GM21528 (cell line): ENCODE measurements around the gene DDAH1.

Source experiments
- ATAC-seq: cut with Tn5 transposase; IDR thresholded peaks from one replicate; pipeline ENCODE4 v1.9.1; 2021; ENCODE audit warnings: mild to moderate bottlenecking, moderate library complexity; ENCODE audit not compliant: unreplicated experiment, low FRiP score

DDAH1 gene

DNA sequence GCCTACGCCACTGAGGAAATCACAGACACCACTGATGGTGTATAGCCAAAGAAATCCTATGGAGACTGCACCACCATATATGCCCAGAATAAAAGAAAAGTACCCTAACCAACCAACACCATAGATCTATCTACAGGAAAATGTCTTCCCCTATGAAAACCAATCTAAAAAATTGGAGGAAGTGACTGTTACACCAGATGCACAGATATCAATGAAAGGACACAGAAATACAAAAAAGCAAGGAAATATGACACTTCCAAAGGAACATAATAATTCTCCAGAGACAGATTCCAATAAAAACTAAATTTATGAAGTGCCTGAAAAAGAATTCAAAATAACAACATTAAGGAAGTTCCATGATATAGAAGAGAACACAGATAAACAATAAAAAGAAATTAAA is 131.8 kb downstream of the DDAH1 start:
- no peak for ATAC-seq

DNA sequence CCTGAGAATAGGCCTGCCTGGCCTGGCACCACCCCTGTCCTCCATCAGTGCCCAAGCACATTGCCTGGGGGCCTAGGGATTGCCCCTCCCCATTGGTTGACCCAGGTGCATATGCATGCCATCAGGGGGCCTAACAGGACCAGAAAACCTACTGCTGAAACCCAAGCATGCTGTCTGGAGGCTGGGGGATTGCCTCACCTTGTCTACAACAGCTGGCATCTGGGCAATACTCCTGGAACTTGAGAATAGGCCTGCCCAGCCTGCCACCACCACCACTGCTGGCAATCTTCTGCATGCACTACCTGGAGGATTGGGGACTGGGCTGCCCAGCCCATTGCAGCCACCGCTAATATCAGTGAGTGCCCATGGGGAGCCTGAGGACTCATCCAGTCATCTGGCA is 132.4 kb downstream of the DDAH1 start:
- no peak for ATAC-seq

DNA sequence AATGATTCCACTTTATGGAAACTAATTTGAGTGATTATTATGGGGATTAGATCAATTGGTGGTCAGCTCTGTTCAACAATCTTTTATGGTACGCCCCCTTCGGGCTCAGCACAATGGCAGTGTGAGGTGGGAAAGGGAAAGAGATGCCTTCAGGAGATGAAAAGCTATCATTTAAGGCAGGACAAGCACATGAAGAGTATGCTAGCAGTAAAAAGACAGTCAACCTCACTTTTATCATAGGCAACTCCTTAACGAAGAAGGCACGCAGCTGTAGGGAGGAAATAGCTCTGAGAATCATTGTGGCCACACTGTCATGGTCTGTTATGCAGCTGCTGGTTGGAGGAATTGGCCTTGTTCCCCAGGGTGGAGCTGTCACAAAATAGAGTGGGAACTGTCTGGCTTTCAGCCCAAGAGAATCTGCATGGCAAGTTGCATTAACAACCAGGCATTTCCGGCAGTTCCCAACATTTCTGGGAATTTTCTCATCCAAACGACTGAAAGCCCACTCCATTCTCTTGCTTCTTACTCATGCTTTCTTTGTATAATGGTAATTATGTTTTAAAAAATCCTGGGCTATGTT is 134.2 kb downstream of the DDAH1 start:
- peak; percentile 64 for ATAC-seq

DNA sequence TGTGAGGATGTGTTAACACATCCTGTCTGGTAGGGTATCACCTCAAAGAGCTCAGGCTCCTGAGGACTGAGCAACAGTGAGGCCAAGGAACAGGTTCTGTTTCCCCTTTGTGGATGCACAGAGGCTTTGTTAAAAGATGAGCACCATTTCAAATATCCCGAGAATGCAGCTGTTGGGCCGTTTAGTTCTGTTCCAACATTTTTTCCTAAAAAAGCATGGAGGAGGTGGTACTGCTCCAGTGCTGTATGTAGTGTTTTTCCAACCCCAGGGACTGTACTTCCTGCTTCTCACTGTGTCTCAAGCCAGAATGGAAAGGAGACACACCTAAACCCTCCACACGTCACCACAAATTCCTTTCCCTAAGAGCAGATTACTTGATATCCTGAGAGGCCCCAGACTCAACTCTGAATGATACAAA is 134.7 kb downstream of the DDAH1 start:
- ATAC-seq = no peak

DNA sequence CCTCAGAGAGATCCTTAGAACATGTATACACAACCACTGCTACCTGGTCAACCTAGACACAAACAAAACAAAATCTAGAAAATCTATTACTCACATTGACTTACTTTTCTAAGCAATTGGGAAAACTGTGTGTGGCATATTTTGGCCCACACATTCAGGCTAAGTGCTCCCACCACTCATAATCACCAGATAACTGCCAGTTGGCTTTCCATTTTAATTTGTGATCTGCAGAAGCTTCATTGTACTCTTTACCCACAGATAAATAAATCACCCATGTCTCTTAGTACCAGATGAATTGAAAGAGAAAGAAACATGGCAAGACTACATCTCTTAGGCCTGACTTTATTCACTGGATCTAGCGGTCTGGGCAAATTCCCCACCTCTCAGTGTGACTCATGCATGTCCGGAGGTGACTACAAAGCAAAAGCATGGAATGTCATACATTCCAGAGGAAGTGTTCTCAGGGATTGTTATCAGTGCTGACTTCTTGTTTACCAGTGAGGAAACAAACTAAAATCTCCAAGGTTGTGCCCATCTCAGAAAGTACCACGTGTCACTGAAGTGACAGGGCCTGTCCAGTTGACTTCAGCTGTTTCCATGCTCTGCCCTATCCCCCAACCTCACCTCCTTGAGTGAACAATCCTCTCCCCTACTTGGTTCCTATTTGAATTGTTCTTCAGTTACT is 136.1 kb downstream of the DDAH1 start:
- no peak for ATAC-seq

DNA sequence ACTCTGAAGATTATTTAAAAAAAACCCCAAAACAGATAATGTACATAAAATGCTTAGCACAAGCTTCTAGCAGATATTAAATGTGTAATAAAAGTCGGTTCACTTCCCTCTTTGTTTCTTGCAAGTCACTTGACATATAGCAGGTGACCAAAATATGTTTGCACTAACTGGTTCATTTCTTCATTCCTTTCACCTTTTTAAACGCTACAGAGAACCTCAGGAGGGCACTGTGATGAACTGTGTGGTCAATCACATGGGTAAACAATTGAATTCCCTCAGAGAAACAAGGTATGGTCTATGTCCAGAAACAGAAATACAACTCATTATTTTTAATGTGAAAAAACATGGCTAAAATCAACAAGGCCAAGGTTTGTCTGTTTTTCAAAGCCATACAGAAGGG is 137.2 kb downstream of the DDAH1 start:
- ATAC-seq = no peak

DNA sequence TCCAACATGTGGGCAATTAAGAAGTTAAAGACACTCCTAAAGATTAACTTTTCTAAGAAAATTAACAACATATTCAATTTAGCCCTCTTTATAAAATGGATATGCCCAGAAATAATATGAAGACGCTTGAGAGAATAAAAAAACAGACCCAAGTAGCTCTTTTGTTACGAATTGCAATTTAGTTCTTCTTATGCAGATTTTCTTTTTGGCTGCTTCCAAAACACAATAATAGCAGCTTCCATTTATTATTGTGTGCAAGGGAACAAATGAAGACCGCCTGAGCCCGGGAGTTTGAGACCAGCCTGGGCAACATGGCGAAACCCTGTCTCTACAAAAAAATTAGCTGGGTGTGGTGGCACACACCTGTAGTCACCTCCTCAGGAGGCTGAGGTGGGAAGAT is 138.1 kb downstream of the DDAH1 start:
- no peak for ATAC-seq

DNA sequence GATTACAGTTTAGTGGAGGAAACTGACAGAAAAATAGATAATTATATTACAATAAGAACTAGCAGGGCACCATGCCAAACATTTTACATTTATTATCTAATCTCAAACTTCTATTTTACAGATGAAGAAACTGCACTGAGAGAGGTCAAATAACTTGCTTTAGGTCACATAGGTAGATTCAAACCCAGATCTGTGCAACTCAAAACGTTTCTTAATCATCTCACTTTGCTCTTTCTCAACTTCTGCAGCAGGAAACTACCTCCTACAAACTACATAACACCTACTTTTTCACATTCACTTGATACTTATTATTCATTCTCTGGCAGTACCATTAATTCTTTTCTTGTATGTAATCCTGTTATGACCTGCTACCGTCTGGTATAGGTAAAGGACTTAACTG is 138.6 kb downstream of the DDAH1 start:
- ATAC-seq = no peak

DNA sequence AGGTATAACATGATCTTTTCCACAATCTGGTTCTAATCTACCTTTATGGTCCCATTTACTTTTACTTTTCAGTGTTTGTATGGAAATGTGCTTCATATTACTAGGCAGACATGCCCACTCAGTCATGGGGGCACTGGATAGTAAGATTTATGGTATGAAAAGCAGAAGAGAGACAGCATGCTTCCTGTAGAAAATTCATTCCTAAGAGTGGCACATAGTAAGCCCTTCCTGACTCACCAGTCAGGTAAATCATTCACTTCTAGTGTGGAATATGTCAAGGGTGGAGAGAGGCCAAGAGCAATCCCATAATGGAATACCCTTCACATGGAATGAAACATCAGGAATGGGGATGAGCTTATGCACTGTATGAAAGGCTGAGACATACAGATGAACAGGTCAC is 139.0 kb downstream of the DDAH1 start:
- ATAC-seq = no peak

DNA sequence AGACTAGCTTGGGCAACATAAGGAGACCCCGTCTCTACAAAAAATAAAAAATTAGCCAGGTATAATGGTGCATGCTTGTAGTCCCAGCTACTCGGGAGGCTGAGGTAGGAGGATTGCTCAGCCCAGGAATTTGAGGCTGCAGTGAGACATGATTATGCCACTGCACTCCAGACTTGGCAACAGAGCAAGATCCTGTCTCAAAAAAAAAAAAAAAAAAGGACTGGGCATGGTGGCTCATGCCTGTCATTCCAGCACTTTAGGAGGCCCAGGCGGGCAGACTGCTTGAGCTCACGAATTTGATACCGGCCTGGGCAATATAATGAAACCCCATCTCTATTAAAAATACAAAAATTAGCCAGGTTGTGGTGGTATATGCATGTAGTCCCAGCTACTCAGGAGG is 141.2 kb downstream of the DDAH1 start:
- ATAC-seq = no peak

DNA sequence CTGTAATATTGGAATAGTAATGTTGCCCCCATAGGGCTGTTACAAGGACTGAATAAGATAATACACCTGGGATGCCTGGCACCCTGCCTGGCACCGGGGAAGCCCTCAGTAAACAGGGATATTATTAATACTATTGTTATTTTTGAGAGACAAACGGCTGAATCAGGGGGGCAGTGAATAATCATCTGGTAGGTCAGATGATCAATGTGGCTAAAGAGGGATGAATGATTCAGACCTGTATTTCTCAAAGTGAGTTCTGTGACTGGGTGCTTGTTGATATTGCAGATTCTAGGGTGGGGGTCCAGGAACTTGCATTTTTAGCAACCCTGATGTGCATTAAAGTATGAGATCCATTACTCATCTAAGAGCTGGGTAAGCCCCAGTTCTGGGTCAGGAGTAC is 142.3 kb downstream of the DDAH1 start:
- ATAC-seq = no peak

DNA sequence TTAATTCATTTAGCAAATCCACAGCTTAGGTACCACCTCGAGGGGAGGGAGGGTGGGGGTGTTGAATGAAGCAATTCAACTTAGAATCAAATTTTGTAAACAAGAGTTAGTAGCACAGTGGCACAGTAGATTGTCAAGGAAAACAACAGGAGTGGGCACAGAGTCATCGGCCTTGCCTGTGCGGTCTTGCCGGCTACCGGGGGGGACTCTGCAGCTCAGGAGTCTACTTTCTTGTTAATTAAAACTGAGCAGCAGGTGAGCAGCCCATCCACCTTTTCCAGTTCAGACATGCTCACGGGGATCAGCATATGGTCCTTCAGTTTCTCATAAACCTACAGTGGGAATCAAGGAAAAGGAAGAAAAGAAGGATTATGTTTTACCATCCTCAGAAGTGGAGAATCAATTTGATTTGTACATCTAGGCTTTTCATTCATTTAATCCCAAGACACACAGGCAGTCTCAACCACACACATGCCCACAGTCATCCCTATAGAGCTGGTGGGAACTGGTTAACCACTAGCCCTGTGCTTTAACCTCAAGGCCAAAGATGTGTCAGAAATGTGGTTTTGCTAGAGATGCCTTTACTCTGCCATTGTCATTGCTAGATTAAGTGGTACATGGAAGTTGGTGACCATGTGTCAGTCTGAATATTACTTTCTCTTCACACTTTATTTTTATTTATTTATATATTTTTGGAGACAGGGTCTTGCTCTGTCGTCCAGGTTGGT is 143.6 kb downstream of the DDAH1 start:
- no peak for ATAC-seq

DNA sequence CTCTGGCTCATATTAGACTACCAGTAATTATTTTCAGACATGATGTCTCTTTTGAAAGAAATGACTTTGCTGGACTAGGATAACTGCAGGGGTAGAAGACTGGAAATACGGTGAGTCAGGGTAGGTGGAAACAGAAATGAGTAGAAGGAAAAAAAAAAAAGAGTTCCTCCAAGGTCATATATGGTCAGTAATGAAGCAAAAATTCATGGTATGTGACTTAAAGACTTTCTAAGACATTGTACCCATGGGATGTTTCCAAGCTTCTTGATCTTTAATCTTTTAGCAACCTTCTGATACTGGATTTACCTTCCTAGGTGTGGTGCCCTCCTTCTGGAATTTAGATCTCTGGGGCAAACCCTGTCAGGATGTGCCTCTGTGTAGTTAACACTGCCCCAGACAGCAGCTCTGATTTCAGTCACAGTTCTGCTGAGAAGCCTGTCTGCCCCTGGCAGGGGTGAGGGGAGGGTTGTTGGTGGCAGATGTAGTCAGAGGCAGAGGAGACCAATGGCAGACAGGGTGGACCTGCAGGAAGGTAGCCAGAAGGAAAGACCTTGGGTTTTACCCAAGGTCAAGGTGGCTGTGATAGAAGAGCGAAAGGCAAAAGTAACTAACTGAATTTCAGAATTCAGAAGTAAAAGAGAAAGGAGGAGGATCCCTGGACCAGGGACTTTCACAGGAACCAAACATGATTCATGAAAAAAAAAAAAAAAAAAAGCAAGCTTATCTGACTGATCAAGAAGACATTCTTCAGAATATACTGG is 144.4 kb downstream of the DDAH1 start:
- ATAC-seq = no peak

DNA sequence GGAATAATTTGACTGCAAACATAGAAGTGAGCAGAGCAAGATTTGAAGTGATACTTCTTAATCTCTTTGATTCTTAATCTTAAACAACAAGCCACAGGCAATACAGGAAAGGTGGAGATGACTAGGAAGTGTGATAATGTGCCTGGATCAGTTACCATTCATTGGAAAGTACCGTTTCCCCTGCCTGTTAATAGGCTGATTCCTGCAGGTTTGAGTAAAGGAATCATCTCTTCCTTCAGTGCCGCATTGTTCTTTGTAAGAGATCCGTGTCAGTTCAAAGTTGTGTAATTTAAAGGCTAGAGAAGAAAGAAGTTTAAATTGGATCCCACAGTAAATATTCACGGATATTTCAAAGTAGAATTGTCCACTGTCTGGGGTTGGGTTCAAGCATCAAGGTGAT is 145.0 kb downstream of the DDAH1 start:
- no peak for ATAC-seq

DNA sequence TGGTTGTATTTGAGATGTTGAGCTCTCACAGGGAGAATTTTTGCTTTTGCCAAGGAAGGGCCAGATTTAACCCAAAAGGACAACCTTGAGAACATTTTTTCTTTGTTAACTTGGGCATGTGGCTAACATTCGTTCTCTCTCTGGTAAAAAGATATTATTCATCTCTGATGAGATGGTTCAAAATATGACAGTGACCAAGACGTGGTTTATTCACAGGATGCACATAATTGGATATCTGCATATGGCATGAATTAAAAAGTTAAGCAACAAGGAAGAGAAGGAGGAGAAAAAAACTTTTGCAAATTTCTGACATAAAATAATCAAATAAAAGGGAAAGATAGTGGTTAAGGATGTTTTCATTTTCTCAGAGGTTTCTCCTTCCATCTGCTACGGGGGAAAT is 145.5 kb downstream of the DDAH1 start:
- ATAC-seq = no peak

DNA sequence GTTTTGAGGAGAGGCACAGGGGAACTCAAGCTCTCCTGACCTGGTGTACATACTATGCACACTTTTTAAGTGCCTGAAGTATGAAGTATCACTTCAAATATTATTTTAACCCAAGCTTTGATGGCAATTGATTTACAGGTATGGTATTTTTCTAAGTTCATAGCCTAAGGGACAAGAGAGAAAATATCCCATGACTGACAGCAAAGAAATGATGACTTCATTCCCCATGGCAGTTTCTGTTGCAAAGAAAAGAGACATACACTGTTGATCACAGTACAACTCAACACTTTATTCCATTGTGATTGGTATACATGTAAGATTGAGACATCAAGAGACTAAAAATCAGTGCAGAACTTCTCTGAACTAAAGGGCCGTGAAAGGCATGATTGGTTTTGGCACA is 146.7 kb downstream of the DDAH1 start:
- ATAC-seq = no peak

DNA sequence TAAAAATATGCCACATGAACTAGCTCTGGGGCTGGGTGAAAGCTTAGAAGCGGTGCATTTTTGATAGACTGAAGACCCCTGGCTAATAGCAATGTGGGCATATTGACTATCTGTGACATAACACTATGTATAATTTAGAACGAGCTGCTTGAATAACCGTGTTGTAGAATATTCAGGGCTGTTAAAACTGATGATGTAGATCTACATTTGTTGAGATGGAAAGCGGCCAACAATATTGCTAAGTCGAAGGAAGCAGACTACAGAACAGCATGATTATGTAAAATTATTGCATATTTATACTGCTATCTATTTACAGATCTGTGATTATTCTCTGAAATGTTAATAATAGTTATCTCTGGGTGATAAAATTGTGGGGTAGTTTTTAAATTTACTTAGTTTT is 147.4 kb downstream of the DDAH1 start:
- ATAC-seq = no peak

DNA sequence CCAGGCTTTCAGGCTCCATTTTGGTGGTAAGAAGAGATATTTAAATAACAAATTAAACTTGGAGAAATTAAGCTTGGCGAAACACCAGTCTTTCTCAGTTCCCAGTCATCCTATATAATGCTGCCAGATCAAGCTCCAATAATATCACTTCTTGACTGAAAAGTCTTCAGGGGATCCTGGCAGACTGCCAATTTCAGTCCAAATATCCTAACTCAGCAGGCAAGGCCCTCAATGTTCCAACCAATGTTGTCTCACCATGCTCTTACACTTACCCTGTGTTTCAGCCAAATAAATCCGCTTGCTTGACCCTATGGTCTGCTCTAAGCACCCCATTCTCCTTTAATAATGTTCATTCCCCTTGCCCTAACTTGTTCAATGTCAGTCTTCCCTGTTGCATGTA is 148.6 kb downstream of the DDAH1 start:
- ATAC-seq = no peak

DNA sequence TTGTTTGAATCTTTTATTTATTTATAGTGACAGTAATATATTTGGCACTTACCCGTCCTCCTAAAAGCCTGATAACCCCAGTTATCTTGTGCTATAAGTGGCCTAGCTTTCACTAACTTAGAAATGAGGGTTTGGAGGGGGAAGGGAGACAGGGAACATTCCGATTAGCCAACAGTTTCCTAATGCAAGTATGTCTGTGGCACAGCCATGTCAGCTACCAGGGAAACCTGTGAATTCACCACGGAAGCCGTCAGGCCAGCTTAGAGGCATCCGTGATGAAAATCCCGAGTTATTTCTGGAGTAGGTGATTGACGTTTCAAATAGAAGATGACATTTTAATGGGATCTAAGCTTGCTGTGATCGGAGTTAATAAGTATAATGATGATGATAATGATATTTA is 149.2 kb downstream of the DDAH1 start:
- no peak for ATAC-seq

DNA sequence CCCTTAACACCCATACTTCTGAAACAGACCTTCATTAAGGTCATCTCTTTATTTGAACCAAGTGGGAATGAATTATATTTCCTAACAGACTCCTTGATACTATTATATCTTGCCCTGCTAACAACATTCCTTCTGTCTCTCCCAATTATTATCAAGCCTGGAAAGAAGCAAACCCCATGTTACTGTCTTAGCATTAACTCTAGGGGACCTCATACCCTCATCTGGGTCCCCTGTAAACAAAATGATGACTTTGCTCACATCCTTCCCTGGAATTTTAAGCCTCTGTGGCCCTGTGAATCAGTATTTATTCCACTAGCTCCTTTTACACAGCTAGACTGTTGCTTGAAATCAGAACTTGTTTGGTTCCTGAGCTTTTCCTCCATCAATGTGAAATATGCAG is 150.2 kb downstream of the DDAH1 start:
- no peak for ATAC-seq
